ENCODE results near the gene PCDHGA1.

- TF ChIP-seq CTCF (IDR thresholded peaks at IDR 0.05) (no peak), POLR2A (IDR thresholded peaks at IDR 0.05) (no peak), EP300 (IDR thresholded peaks at IDR 0.05) (no peak)
Measured at GRCh38 chr5:141382469-141383294, 52.4 kb downstream of the PCDHGA1 start, which contains the start of gene PCDHGA7.

All from tibial nerve (tissue), 4 donors.